GM10248 (cell line): Measurements from ENCODE around the gene TEX261.
"Not testable (repeated sequence)": the region's sequence is repeated elsewhere in the genome, so short reads cannot be mapped to it uniquely, and the experiment has no call there.

Source experiments
- CTCF ChIA-PET: fragments of 300-600 bp; sonication (Branson Sonifier 250); formaldehyde crosslinking; extraction: SDS; loops from one replicate; lab custom pipeline; 2021; ENCODE audit warnings: antibody characterized with exemption; lab: Yijun Ruan, JAX
- POLR2A ChIA-PET: fragments of 350-650 bp; sonication (Branson Sonifier 250); formaldehyde crosslinking; extraction: SDS; loops from one replicate; lab custom pipeline; 2020; ENCODE audit warnings: antibody characterized with exemption; lab: Yijun Ruan, JAX
- DNase-seq: peaks from one replicate; pipeline ENCODE4 v3.0.0; 2012; ENCODE audit errors: extremely low spot score
- TF ChIP-seq, protein P1 (sequence below): IDR thresholded peaks from 2 replicates; pipeline ENCODE4 v1.5.1; 2012; ENCODE audit warnings: mild to moderate bottlenecking, low read depth; ENCODE audit errors: extremely low read depth, missing control alignments, control extremely low read depth

The TEX261 gene

DNA sequence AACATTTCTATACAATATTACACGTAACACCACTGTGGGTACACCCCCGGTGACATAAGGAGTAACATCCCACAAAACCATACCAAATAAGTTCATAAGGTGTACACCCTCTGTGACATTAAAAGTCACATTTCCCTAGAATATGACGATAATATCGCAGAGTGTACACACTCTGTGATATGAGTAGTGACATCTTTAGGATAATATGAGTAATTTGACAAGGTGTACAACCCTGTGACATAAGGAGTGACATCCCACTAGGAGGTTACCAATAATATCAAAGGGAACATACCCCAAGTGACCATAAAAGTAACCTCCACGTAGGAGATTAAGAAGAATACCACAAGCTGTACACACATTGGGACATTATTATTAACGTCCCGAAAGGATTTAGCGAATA is 24.0 kb upstream of the TEX261 start:
- ChIA-PET POLR2A (no interaction called here), CTCF (no interaction called here)
- no peak for DNase-seq
- TF ChIP-seq, protein P1, sequence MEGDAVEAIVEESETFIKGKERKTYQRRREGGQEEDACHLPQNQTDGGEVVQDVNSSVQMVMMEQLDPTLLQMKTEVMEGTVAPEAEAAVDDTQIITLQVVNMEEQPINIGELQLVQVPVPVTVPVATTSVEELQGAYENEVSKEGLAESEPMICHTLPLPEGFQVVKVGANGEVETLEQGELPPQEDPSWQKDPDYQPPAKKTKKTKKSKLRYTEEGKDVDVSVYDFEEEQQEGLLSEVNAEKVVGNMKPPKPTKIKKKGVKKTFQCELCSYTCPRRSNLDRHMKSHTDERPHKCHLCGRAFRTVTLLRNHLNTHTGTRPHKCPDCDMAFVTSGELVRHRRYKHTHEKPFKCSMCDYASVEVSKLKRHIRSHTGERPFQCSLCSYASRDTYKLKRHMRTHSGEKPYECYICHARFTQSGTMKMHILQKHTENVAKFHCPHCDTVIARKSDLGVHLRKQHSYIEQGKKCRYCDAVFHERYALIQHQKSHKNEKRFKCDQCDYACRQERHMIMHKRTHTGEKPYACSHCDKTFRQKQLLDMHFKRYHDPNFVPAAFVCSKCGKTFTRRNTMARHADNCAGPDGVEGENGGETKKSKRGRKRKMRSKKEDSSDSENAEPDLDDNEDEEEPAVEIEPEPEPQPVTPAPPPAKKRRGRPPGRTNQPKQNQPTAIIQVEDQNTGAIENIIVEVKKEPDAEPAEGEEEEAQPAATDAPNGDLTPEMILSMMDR = no peak

DNA sequence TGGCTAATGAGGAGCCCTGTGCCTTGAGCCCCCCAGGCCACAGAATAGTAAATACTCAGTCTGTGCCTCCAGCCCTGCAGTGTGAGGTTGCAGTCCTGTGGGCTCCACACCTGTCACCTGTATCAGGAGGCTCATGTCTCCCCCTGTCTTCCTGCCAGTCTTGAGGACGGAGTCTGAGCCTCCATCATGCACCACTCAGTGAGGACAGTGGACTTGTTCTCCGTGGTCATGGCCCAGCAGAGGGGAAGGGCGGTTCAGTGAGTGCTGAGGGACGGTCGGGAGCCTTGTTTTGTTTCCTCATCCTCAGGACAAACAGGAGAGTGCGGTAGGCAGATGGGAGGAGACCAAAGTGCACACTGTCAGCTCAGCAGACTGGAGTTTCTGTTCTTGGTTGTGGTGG is 17.1 kb upstream of the TEX261 start:
- DNase-seq, POLR2A ChIA-PET: not testable (repeated sequence)
- CTCF ChIA-PET = interaction anchor here (1.2 kb wide), 1 partner anchor 10 kb away, joined by 8 read pairs; no protein-coding TSS in a partner anchor

DNA sequence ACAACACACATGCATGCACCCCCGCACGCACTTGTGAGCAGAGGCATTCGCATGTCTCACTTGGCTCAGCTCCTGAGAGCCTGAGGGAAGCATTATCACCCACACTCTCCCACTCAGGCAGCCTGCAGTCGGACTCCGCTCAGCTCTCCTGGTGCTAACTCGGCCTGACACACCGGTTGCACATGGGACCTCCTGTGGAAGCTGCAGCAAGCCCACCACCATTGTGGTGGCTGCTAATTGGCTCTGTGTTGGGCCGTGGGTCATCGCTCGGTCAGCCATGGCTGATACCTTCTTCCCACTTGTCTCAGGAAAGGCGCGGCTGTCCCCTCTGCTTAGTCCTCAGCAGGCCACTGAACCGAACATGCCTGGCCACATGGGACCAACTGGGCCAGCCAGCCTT is 13.7 kb upstream of the TEX261 start:
- CTCF ChIA-PET = interaction anchor here (0.9 to 10.1 kb wide), 4 partner anchors 12 to 62 kb away, joined by 3 to 138 read pairs (median 4); partner anchors contain the start of gene ANKRD53
- TF ChIP-seq, protein P1 = no peak
- no peak for DNase-seq
- POLR2A ChIA-PET = no interaction called here

DNA sequence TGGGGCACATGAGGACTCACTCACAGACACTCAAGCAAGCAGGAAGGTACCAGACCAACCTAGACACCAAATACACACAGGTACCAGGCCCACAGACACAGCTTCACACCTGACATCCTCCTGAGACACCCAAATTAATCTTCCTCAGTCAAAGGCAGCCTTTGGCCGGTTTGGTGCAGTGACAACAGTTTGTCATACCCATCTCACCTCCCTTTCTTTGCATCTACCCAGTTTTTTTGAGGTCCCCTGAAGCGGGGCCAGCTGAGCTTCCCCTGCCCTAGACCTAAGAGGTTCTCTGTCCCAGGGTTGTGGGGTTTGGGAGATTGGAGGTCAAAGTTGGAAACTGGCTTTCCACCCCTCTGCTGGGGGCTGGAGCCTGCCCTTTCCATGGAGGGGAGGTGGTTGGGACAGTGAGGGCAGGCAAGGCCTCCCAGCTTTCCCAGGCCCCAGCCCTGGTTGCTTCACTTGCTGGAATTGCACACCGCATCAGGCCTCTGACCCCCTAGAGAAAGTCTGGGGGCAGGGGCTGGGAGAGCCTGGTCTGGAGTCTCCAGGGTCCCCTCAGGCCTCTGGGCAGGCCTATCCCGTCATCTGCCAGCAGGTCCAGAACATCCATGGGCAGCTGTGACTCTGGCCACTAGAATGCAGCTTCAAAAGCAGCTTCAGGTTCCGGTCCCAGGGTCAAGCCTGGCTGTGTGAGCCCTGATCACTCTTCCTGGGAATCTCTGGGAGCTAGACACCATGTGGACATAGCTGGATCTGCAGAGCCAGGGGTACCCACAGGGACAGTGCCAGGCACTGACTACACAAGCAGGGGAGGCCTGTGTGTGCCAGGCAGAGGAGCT is 12.5 kb upstream of the TEX261 start:
- TF ChIP-seq, protein P1 = no peak
- ChIA-PET POLR2A (no interaction called here), CTCF (interaction anchor here (0.6 to 10.1 kb wide), 5 partner anchors 16 to 59 kb away, joined by 3 to 138 read pairs (median 4); partner anchors contain the start of gene ANKRD53)
- peak; percentile 7 for DNase-seq

DNA sequence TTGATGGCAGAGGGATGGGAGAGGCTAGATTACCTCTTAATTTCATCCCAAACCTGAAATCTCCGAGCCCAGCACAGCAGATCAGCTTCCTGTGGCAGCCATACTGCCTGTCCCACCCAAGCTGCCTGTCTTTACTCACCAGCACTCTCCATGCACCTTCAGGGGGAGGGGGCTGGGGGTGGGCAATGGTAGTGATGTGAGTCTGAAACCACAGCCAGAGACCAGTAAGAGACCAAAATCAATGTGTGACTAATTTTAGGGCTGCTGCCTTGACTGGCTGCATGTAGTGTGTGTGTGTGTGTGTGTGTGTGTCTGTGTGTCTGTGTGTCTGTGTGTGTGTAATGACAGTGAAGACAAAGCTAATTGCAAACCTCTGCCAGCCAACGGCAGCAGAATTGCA is 11.7 kb upstream of the TEX261 start:
- ChIA-PET POLR2A (no interaction called here), CTCF (interaction anchor here (2.0 to 10.1 kb wide), 2 partner anchors 25 to 58 kb away, joined by 6 to 138 read pairs; partner anchors contain the start of gene ANKRD53)
- TF ChIP-seq, protein P1 = no peak
- no peak for DNase-seq

DNA sequence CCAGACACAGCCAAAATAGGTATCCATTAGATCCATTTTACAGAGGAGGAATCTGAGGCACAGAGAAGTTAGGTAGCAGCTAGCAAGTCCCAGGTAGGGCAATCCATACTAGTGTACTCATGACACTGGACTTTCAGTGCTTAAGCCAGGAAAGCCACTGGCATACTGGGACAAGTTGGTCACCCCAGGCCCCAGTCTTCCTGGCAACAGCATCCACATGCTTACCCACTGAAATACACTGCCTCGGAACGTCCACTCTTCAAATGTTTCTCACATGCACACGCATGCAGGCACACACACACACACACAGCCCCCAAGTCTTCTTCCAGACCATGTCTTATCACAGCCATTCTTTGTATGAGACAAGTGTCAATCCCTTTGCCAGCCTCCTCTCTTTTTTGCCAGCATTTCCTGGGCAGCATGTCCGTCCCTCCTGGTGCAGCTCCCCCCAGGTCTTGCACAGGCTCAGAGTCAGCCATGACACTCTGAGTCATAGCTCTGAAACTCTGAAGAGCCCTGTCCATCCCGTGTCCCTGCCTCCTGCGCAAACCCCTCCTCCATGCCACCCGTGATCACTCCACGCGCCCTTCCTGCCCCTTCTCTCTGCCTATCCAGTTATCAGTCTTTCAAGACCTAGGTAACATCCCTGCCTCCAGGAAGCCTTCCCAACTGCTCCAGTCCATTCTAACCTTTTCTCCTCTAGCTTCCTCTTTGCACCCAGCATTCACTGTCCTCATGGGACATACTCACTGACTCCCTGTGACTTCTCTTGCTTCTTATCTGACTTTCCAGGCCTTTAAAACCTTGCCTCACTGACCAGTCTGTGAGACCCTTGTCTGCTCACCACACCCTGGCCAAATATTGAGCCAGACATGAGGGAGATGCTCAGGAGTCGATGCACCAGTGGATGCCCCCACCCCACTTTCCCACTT is 10.9 kb upstream of the TEX261 start:
- TF ChIP-seq, protein P1 = no peak
- peak; percentile 4 for DNase-seq
- ChIA-PET POLR2A (no interaction called here), CTCF (interaction anchor here (0.9 to 10.1 kb wide), 4 partner anchors 24 to 120 kb away, joined by 3 to 138 read pairs (median 4); partner anchors contain the start of gene ANKRD53)
